Upper lobe of right lung (tissue), 1 donor: ENCODE data around the gene STRBP. TPM values are rescaled to one million over a fixed set of nuclear protein-coding genes. Genes with fewer than 3 reads are reported as not detected.

Experiments
- ATAC-seq: fragments of 200-7000 bp; cut with Tn5 transposase; one replicate; pipeline ENCODE4 v1.9.1; 2020; ENCODE audit warnings: mild to moderate bottlenecking, moderate library complexity
- DNase-seq: peaks from one replicate; pipeline ENCODE4 v3.0.0-alpha.2; 2020
- H3K27ac ChIP-seq: fragments of 200-600 bp; one replicate; pipeline ENCODE4 v1.8.0; 2022
- H3K27me3 ChIP-seq: fragments of 200-600 bp; one replicate; pipeline ENCODE4 v1.8.0; 2022; ENCODE audit warnings: mild to moderate bottlenecking
- H3K36me3 ChIP-seq: fragments of 200-600 bp; one replicate; pipeline ENCODE4 v1.8.0; 2022
- H3K4me1 ChIP-seq: fragments of 200-600 bp; one replicate; pipeline ENCODE4 v1.8.0; 2022
- H3K4me3 ChIP-seq: fragments of 200-600 bp; one replicate; pipeline ENCODE4 v1.8.0; 2022; ENCODE audit warnings: mild to moderate bottlenecking
- H3K9me3 ChIP-seq: fragments of 200-600 bp; one replicate; pipeline ENCODE4 v1.8.0; 2022
- intact Hi-C: fragments of 100-400 bp; cut with DNase I; formaldehyde crosslinking; loops from one replicate; pipeline ENCODE4 v1.11.0; 2022
- total RNA-seq: library from RNA; stranded (reverse); fragmentation: NEBNext Ultra II Directional; extraction: Animal tissue kit (Norgen Biotek cat#: 25700); gene quantifications from one replicate; pipeline ENCODE4 v1.2.1, GENCODE V29; 2021
- TF ChIP-seq, protein P1 (sequence below): fragments of 200-600 bp; IDR thresholded peaks from one replicate; pipeline ENCODE4 v1.8.0; 2022; ENCODE audit warnings: antibody characterized with exemption
- donor health status: DM: no; HTN: yes; CAD: no; lungs with severe emphysema.

Gene STRBP
- total RNA-seq, 1 donor from 2014 or later = 24.7 TPM

GRCh38 chr9:123138163-123138562 lies 130.2 kb downstream of the STRBP start:
- TF ChIP-seq, protein P1, sequence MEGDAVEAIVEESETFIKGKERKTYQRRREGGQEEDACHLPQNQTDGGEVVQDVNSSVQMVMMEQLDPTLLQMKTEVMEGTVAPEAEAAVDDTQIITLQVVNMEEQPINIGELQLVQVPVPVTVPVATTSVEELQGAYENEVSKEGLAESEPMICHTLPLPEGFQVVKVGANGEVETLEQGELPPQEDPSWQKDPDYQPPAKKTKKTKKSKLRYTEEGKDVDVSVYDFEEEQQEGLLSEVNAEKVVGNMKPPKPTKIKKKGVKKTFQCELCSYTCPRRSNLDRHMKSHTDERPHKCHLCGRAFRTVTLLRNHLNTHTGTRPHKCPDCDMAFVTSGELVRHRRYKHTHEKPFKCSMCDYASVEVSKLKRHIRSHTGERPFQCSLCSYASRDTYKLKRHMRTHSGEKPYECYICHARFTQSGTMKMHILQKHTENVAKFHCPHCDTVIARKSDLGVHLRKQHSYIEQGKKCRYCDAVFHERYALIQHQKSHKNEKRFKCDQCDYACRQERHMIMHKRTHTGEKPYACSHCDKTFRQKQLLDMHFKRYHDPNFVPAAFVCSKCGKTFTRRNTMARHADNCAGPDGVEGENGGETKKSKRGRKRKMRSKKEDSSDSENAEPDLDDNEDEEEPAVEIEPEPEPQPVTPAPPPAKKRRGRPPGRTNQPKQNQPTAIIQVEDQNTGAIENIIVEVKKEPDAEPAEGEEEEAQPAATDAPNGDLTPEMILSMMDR = no peak
- Histone ChIP-seq H3K27me3 (no peaks in the 10 kb centered on the region), H3K4me3 (no peak overlapping the region), H3K27ac (no peak overlapping the region), H3K9me3 (no peaks in the 10 kb centered on the region), H3K36me3 (no peaks in the 10 kb centered on the region), H3K4me1 (no peaks in the 10 kb centered on the region)
- intact Hi-C loops = no loop called here
- DNase-seq = no peak
- no peak for ATAC-seq

DNA sequence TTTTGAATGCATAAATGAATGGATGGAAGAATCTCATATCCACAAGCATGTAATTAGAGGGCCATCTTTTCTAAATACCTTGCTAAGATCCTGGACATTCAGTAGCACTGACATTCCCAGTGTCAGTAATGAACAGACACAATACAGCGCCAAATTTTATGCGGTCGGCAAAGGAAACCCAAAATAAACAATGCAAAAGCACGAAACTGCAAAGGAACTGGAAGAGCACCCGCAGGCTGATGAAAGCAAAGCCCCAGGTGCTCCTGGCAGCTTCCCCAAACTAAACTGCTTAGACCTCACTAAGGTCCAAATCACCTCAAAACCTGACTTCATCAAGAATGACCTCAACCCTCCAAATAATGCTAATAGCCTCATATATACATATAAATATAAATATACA lies 133.0 kb downstream of the STRBP start:
- Histone ChIP-seq H3K27me3 (no peaks in the 10 kb centered on the region), H3K4me1 (no peaks in the 10 kb centered on the region), H3K4me3 (no peak overlapping the region), H3K9me3 (no peaks in the 10 kb centered on the region), H3K36me3 (no peaks in the 10 kb centered on the region), H3K27ac (no peak overlapping the region)
- TF ChIP-seq, protein P1 = no peak
- intact Hi-C loops = no loop called here
- no peak for ATAC-seq
- DNase-seq = no peak

DNA sequence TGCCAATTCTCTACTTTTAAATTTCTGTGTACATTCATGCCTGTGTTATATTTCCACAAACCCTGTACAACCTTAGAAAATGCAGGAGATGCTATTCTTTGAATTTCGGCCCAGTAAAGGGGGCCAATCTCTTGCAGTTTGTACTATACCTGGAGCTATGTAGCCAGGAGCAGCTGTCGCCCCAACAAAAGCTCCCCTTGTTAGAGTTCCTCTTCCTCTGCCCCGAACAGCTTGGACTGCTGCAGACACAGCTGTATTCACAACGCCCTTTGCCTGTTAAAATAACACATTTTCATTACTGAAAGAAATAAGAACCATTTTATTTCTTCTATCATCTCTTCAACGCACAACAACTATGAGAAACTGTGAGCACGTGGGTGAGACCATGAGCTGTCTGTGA lies 135.7 kb downstream of the STRBP start:
- Histone ChIP-seq H3K36me3 (no peaks in the 10 kb centered on the region), H3K4me1 (no peaks in the 10 kb centered on the region), H3K4me3 (no peak overlapping the region), H3K9me3 (no peaks in the 10 kb centered on the region), H3K27ac (no peak overlapping the region), H3K27me3 (no peaks in the 10 kb centered on the region)
- TF ChIP-seq, protein P1 = no peak
- ATAC-seq = no peak
- intact Hi-C loops = no loop called here
- DNase-seq = no peak

DNA sequence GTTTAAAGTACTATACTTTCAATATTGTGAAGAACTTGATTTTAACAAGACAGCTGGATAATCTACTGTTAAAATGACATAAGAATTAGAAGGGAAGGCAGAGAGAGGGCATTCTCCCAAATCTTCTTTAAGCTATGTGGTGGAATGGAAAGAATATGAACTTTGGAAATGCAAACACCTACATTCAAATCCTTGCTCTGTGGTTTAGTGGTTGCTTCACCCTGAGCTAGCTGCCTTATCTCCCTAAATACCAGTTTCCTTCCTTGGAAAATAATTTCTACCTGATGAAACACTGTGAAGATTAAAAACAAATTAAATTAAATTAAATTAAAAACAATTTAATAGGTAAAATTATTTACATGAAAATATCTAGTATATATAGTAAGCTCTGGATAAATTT lies 136.4 kb downstream of the STRBP start:
- intact Hi-C loops = no loop called here
- Histone ChIP-seq H3K4me3 (no peak overlapping the region), H3K36me3 (no peaks in the 10 kb centered on the region), H3K9me3 (no peaks in the 10 kb centered on the region), H3K4me1 (no peaks in the 10 kb centered on the region), H3K27ac (no peak overlapping the region), H3K27me3 (no peaks in the 10 kb centered on the region)
- DNase-seq (no peak), ATAC-seq (no peak)
- TF ChIP-seq, protein P1 = no peak

DNA sequence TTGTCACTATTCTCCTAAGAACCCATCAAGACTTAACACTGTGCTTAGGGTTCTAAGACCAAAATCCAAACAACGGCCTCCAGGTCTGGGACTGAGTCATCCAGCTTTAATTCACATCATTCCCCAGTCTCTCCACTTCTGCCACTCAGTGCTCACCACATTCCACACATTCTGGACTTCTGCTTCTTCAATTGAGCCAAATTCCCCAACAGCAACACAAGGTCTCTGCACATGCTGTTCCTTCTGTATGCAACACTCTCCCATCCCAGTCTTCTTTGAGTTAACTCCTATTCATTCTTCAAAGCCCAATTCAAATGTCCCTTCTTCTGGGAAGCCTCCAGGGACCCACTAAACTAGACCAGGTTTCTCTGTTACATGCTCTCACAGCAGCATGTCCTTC lies 137.1 kb downstream of the STRBP start:
- H3K9me3 ChIP-seq = no peaks in the 10 kb centered on the region
- no peaks in the 10 kb centered on the region for H3K4me1 ChIP-seq
- H3K27me3 ChIP-seq = no peaks in the 10 kb centered on the region
- H3K27ac ChIP-seq = no peak overlapping the region
- peak; percentile 83 for ATAC-seq
- no peaks in the 10 kb centered on the region for H3K36me3 ChIP-seq
- TF ChIP-seq, protein P1 = no peak
- intact Hi-C loops = no loop called here
- DNase-seq = no peak
- no peak overlapping the region for H3K4me3 ChIP-seq

GRCh38 chr9:123129423-123129822 lies 139.0 kb downstream of the STRBP start:
- Histone ChIP-seq H3K27ac (no peak overlapping the region), H3K4me3 (no peak overlapping the region), H3K27me3 (no peaks in the 10 kb centered on the region), H3K4me1 (no peaks in the 10 kb centered on the region), H3K9me3 (no peaks in the 10 kb centered on the region), H3K36me3 (no peaks in the 10 kb centered on the region)
- no peak for ATAC-seq
- intact Hi-C loops = no loop called here
- DNase-seq = no peak
- TF ChIP-seq, protein P1 = no peak
